Neural cell (in vitro differentiated cells): ENCODE data around the gene TACR2. TPM values are rescaled to one million over a fixed set of nuclear protein-coding genes. Genes with fewer than 3 reads are reported as not detected.

ENCODE experiments used
- H2AFZ ChIP-seq: fragments of 200-600, 300-800 bp; sonication (generic), shearing (Covaris generic); 2 replicates; pipeline ENCODE4 v1.6.0; 2014; ENCODE audit warnings: low read depth, mild to moderate bottlenecking, antibody characterized with exemption, low read length, moderate library complexity
- H3F3A ChIP-seq: fragments of 200-600 bp; shearing (Covaris generic); 2 replicates; pipeline ENCODE4 v1.6.1; 2016; ENCODE audit warnings: mild to moderate bottlenecking, moderate library complexity, mixed read lengths, antibody characterized with exemption, low read length; ENCODE audit not compliant: insufficient read depth, poor library complexity, severe bottlenecking
- H3K27ac ChIP-seq: fragments of 200-600, 300-800 bp; sonication (generic), shearing (Covaris generic); 2 replicates; pipeline ENCODE4 v1.5.1; 2014; ENCODE audit warnings: mild to moderate bottlenecking, low read length, moderate library complexity
- H3K27me3 ChIP-seq: fragments of 300-800, 200-600 bp; sonication (generic), shearing (Covaris generic); 2 replicates; pipeline ENCODE4 v1.6.0; 2014; ENCODE audit warnings: mild to moderate bottlenecking, low read depth, low read length, moderate library complexity; ENCODE audit not compliant: insufficient read depth
- H3K36me3 ChIP-seq: fragments of 300-800, 200-600 bp; sonication (generic), shearing (Covaris generic); 2 replicates; pipeline ENCODE4 v1.5.1; 2014; ENCODE audit warnings: mild to moderate bottlenecking, antibody characterized with exemption, low read length, moderate library complexity; ENCODE audit not compliant: insufficient read depth
- H3K4me2 ChIP-seq: fragments of 300-800, 200-600 bp; sonication (generic), shearing (Covaris generic); 2 replicates; pipeline ENCODE4 v1.6.0; 2014; ENCODE audit warnings: mild to moderate bottlenecking, low read length
- H3K4me3 ChIP-seq: fragments of 300-800, 200-600 bp; sonication (generic), shearing (Covaris generic); 2 replicates; pipeline ENCODE4 v1.5.1; 2014; ENCODE audit warnings: mild to moderate bottlenecking, low read length, moderate library complexity
- H3K79me2 ChIP-seq: fragments of 200-600 bp; shearing (Covaris generic); replicated peaks from 2 replicates; pipeline ENCODE4 v1.6.0; 2014; ENCODE audit warnings: mild to moderate bottlenecking, low read length, moderate library complexity; ENCODE audit not compliant: insufficient read depth
- H3K9ac ChIP-seq: fragments of 300-800, 200-600 bp; sonication (generic), shearing (Covaris generic); 2 replicates; pipeline ENCODE4 v1.6.1; 2016; ENCODE audit warnings: mild to moderate bottlenecking, low read length, mixed read lengths
- H3K9me2 ChIP-seq: fragments of 200-600 bp; shearing (Covaris generic); 2 replicates; pipeline ENCODE4 v1.6.1; 2016; ENCODE audit warnings: mild to moderate bottlenecking, low read length, mixed read lengths; ENCODE audit not compliant: insufficient read depth
- H3K9me3 ChIP-seq: fragments of 200-600, 300-800 bp; sonication (generic), shearing (Covaris generic); 2 replicates; pipeline ENCODE4 v1.6.1; 2016; ENCODE audit warnings: mild to moderate bottlenecking, mixed run types, low read length, moderate library complexity, mixed read lengths
- H4K20me1 ChIP-seq: fragments of 200-600 bp; shearing (Covaris generic); 2 replicates; pipeline ENCODE4 v1.6.1; 2016; ENCODE audit warnings: mild to moderate bottlenecking, mixed run types; ENCODE audit not compliant: insufficient read depth
- CTCF ChIP-seq: fragments of 450-650 bp; IDR thresholded peaks from 2 replicates; pipeline ENCODE4 v1.5.1; 2014; ENCODE audit warnings: antibody characterized with exemption, mild to moderate bottlenecking, moderate library complexity; ENCODE audit not compliant: poor library complexity, severe bottlenecking
- EP300 ChIP-seq: fragments of 450-650 bp; conservative IDR thresholded peaks from 2 replicates; pipeline ENCODE4 v1.6.1; 2014; ENCODE audit warnings: antibody characterized with exemption, mild to moderate bottlenecking, moderate library complexity; ENCODE audit not compliant: poor library complexity, severe bottlenecking
- EZH2 ChIP-seq: fragments of 200-600, 300-800 bp; shearing (Covaris generic), sonication (generic); IDR thresholded peaks from 2 replicates; pipeline ENCODE4 v1.6.1; 2014; ENCODE audit warnings: antibody characterized with exemption, low read length, borderline replicate concordance, mild to moderate bottlenecking; ENCODE audit not compliant: insufficient read depth, poor library complexity, severe bottlenecking
- MXI1 ChIP-seq: fragments of 450-650 bp; conservative IDR thresholded peaks from 2 replicates; pipeline ENCODE4 v1.6.1; 2014; ENCODE audit warnings: antibody characterized with exemption, mild to moderate bottlenecking; ENCODE audit not compliant: poor library complexity, severe bottlenecking
- POLR2AphosphoS5 ChIP-seq: IDR thresholded peaks from 2 replicates; pipeline ENCODE4 v1.6.1; 2012
- RAD21 ChIP-seq: fragments of 450-650 bp; conservative IDR thresholded peaks from 2 replicates; pipeline ENCODE4 v1.6.1; 2014; ENCODE audit warnings: antibody characterized with exemption, mild to moderate bottlenecking, moderate library complexity
- REST ChIP-seq: IDR thresholded peaks from 2 replicates; pipeline ENCODE4 v1.6.1; 2012; ENCODE audit warnings: borderline replicate concordance
- SMC3 ChIP-seq: fragments of 450-650 bp; conservative IDR thresholded peaks from 2 replicates; pipeline ENCODE4 v1.6.1; 2014; ENCODE audit warnings: antibody characterized with exemption, mild to moderate bottlenecking, moderate library complexity; ENCODE audit not compliant: poor library complexity
- TAF1 ChIP-seq: IDR thresholded peaks from 2 replicates; pipeline ENCODE4 v1.6.1; 2012; ENCODE audit warnings: low read depth
- polyA plus RNA-seq: library from polyadenylated mRNA; depleted of rRNA; stranded (reverse); fragments of >200 nt; gene quantifications from 2 replicates; pipeline ENCODE4 v1.2.3, GENCODE V29; 2014

Gene TACR2
- polyA plus RNA-seq, 1 donor from 2014 or later = not detected

- Histone ChIP-seq H3K27ac (no peak overlapping the region), H3K9me2 (no peaks in the 10 kb centered on the region), H3K9me3 (no peaks in the 10 kb centered on the region), H3K4me3 (no peak overlapping the region), H3F3A (no peaks in the 10 kb centered on the region), H3K36me3 (peaks cover 22% of the 10 kb centered on the region), H3K27me3 (no peaks in the 10 kb centered on the region), H3K9ac (no peak overlapping the region), H4K20me1 (no peaks in the 10 kb centered on the region), H2AFZ (no peak overlapping the region), H3K79me2 (no peaks in the 10 kb centered on the region), H3K4me2 (no peak overlapping the region)
- TF ChIP-seq MXI1 (no peak), TAF1 (no peak), CTCF (no peak), EZH2 (no peak), SMC3 (no peak), POLR2AphosphoS5 (no peak), EP300 (no peak), RAD21 (no peak), REST (no peak)
Observed at GRCh38 chr10:69382382-69383117, 34.2 kb downstream of the TACR2 start.

GRCh38 chr10:69379800-69380199 lies 36.9 kb downstream of the TACR2 start:
- H3K27ac ChIP-seq = no peak overlapping the region
- H3K9me3 ChIP-seq = no peaks in the 10 kb centered on the region
- no peaks in the 10 kb centered on the region for H3K9me2 ChIP-seq
- H3K4me2 ChIP-seq = no peak overlapping the region
- no peaks in the 10 kb centered on the region for H3F3A ChIP-seq
- peaks cover 10% of the 10 kb centered on the region for H3K36me3 ChIP-seq
- H3K79me2 ChIP-seq = no peaks in the 10 kb centered on the region
- H4K20me1 ChIP-seq = no peaks in the 10 kb centered on the region
- no peak overlapping the region for H2AFZ ChIP-seq
- TF ChIP-seq RAD21 (no peak), CTCF (no peak), MXI1 (no peak), REST (no peak), EZH2 (no peak), SMC3 (no peak), TAF1 (no peak), EP300 (no peak), POLR2AphosphoS5 (no peak)
- H3K27me3 ChIP-seq = no peaks in the 10 kb centered on the region
- no peak overlapping the region for H3K4me3 ChIP-seq
- no peak overlapping the region for H3K9ac ChIP-seq
